ENCODE results near the gene SLC24A3.
A peak's percentile ranks its signal among the peaks of the same experiment; 100 is the strongest.

SLC24A3 gene

DNA sequence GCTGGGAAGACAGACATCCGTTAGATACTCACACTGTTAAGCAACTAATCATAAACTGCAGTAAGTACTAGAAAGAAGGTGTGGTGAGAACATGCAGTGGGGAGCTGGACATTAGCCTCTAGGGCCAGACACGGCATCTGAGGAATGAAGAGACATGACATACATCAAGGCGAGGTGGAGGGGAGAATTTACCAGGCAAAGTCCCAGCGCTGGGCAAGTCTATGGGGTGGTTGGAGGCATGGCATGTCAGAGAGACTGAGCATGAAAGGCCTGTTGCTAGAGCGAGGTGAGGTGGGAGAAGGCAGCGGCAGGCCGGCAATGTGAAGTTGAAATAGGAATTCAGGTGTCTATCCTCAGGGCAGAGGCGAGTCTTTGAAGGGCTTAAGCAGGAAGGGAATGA lies 31.8 kb downstream of the SLC24A3 start:
- no peak for DNase-seq

DNA sequence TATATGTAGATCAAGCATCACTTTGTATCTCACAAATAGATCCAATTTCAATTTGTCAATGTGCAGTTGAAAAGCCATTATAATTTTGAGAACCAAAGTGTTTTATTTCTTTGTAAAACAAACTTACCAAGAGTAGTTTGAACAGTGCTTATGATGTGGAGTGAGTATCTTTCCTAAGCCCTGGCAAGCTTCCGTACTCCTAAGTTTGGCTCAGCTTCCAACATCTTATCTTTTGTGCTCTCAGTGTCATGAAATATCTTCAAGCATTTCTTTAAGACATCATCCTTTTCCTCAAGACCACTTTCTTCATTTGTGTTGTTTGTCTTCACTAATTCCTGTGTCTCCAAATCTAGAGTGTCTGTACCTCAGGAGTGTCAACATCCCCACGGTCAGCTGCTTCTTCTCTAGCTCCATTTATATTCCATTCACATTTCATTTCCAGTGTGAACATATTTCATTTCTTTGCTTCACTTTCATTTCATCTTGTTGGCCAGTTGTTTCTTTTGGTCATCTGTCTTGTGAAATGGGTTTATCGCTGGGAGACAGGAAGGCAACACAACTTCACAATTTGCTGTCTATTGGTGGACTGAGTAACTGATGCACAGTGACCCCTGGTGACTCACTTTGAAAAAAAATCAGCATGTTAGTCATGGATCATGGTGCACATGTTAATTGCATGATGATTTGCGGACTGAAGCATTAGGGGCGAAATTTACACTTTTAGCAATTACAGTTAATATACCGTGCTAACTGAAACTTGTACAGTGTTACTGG lies 36.9 kb downstream of the SLC24A3 start:
- no peak for DNase-seq

DNA sequence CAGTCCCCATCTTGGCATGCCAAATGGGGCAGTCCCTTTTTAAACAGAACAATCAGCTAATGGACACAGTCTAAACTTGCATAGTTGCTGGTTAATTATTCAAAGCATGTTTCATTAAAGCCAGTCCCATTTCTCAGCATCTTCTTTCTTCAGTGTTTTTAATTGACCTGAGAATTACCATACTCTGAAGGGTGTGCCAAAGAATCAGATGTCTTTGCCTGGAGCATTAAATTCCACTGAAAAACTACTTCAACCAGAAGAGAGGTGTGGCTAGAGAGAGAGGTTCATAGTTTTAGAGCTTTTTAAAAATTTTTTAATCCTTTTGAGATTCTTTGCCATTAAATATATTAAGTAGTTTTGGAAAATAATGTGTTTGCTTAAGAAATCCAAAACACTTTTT lies 37.9 kb downstream of the SLC24A3 start:
- no peak for DNase-seq

DNA sequence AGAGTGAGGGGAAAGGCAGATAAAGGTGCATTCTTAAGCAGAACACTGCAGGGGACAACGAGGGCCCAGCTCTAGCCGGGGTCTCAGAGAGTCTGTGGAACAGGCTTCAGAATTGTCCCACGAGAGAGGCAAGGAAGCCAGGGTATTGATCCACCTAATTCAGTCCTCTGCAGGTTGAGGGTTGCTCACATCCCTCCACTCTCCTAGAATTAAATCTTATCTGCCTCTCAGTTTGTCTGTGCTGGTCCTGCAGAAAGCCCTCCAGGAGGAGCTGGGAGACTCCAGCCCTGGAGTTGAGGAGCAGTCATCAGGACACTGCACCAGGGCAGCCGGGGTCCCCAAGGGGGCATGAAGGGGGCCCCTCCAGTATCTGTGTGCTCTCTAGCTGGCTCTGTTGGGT lies 39.1 kb downstream of the SLC24A3 start:
- no peak for DNase-seq

DNA sequence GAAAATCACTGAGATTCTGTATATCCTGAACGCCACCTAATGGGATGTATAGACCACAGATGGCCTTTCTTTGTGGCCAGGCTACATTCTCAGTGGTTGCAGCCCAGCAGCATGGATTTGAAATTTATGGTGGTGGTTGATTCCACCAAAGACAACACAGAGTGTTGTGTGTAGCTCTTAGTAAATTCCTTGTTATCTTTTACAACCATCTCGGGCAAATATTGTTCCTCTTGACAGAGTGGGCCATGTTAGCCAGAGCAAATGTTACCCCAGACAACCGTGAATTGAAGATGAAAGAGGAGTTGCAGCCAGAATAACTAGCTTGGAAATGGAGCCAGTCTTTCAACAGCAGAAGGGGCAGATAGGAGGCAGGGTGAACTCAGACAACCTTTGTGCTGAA lies 39.5 kb downstream of the SLC24A3 start:
- DNase-seq = no peak

DNA sequence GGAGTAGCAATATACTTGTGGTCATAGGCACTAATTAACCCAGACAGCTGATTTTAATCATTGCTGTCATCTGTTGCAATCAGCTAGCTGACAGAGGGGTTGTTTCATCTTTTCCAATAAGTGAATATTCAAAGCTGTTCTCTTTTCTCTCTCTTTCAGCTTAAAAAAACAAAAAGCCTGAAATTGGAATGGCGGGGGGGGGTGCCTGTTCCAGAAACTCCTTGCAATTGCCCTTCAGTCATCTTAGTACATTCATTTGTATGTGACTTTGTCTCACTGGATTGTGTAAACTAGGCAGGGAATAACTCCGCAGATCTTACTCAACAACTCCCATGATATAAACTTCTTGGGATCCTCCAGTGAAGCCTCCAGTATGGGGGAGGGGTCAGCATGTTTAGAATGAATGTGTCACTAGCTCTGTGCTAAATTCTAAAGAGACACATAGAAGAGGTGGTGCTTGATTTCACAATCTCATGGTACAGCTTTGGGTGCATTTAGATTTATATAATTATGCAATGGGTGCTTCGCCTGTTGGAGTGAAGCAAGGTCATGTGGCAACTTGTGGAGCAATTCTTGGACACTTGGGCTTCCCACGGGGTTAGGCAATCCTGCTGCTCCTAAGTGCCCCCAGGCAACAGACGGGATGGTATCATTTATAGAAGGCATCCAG lies 40.1 kb downstream of the SLC24A3 start:
- no peak for DNase-seq

DNA sequence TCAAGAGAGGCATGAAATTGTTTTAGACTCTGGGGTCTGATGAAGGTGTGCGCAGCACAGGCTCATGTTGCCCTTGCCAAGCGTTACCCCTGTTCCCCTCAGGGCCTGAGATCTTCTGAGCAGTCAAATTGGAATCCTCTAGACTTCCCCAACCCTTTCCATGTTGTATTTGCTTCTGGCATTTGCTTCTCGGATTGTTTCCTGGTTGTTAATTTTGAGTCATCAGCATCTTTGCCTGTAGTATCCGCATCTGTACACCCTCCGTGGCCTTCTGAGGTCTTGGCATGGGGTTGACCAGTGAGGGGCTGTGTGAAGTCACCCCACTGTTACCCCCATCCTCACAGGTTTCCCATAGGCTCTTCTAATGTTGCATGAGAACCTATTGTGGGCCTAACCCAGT lies 40.9 kb downstream of the SLC24A3 start:
- no peak for DNase-seq

DNA sequence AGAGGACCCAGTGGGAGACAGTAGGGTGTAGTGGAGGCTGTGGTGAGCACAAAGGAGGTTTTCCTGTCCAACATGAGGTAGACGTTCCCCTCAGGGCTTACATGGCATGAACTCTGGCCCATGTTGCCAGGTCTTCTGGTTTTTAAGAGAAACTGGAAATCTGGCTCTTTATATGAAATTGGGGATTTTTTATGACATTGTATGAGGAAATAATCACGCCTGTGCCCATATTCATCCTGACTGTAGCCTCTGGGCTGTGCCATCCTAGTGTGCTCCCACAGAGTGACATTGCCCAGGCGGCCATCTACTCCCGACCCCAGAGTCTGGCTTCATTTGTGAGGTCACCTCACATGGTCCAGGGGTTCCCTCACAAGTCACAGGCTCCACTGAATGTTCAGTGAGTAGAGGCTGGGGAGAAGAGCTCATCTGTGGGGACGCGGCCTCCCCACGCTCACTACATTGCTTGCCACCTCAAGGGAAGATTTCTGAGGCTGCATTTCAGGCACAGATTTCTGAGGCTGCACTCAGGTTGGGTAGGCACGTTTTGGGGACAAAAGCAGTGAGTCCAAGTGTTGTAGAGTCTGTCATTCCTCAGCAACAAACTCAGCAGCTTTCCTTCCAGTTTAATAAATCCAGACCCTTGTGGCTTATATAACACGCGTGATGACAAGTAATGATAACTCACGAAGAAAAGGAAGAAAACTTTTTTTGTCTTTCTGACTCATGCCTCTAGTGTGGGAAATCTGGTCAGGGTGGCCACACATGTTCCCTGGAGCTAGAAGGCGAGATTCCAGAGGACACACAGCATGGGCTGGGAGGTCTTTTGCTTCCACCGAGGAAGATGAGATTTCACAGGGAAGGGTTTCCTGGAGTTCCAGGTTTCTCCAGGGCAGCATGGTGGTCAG lies 41.7 kb downstream of the SLC24A3 start:
- no peak for DNase-seq

DNA sequence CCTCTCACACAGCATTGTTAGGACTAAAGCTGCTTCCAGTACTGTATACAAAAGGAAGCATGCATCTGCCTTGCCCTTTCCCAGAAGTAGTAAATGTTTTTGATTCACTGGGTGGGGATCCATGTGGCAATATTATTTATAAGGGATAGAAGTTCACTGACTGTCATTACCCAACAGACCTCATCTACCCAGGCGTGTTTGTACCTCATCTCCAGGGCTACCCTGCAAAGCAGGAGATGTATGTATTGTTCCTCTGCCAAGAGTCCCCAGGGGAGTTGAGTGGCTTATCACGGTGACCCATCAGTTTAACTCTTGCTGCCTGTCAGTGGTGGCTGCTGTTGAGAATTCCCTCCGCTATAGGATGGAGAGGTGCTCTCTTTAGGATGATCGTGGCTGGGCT lies 42.5 kb downstream of the SLC24A3 start:
- DNase-seq = no peak

DNA sequence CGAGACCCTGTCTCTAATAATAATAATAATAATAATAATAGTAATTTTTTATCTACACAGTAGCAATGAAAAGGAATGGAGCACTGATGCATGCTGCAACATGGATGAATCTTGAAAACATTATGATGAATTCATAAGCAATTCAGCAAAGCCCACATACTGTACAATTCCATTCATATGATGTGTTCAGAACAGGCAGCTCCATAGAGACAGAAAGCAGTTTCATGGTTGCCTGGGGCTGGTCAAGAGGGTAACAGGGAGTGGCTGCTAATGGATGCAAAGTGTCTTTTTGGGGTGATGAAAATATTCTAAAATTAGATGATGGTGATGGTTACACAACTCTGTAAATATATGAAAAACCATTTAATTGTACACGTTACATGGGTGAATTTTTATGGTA lies 43.6 kb downstream of the SLC24A3 start:
- DNase-seq = no peak

DNA sequence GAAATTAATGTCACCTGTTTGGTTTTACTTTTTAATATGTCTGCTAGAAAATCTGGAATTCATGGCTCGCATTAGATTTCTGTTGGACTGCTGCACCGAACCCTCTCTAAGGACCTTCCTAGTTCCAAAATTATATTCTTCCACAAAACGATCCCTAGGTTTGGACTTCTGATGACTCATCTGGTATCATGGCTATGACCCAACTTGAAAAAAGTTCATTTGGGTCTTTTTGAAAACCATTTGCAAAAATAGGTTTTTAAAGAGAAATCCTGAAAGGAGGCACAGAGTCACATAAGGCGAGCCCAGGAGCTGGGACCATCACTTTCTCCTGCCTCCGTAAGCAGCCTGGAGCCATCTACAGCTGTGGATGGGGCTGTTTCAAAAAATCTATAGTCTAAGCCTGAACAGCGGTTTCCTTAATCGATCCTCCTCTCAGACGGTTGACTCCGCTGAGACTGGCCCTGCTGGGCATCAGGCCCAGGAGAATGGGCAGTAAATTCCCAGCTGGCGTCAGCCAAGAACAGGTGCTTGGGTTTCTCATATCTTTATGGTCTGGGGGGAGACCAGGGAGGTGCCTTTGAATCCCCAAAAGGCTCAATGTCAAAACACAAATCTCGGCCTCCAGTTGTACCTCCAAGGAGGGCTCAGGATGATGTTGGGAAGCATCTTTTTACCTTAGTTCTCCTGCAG lies 44.6 kb downstream of the SLC24A3 start:
- DNase-seq = no peak

DNA sequence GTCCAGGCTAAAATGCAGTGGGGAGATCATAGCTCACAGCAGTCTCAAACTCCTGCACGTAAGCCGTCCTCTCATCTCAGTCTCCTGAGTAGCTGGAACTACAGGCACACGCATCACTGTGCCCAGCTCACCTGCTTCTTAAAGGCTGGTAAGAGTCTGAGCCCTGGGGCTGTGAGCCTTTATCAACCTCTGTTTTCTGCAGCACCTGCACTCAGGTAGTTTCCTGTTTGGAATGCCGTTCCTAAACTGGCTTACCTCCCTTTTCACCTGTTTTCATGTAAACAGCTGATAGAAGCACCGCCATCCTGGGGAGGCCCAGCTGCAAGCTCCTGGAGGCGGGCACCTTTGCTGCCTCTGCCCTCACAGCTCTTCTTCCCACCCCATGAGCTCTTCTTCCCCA lies 45.4 kb downstream of the SLC24A3 start:
- peak; percentile 53 for DNase-seq

DNA sequence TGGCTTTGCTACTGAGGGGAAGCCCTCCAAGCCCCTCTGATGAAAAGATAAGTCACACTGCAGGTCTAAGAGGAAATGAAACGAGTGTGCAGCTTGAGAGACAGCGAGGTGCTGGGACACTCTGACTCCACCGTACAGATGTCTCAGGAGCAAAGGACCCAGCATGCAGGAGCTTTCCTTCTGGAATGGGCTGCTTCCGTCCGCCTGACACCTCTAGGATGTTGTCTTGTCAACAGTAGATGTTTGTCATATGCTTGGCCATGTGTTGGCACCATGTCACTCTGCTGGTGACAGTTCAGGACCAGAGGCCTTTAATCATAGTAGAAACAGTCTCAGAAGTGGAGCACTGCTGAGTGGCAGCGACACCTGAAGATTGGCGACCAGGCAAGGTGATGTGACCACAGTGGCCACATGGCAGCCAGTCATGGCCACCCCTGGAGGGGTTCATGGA lies 46.7 kb downstream of the SLC24A3 start:
- no peak for DNase-seq

DNA sequence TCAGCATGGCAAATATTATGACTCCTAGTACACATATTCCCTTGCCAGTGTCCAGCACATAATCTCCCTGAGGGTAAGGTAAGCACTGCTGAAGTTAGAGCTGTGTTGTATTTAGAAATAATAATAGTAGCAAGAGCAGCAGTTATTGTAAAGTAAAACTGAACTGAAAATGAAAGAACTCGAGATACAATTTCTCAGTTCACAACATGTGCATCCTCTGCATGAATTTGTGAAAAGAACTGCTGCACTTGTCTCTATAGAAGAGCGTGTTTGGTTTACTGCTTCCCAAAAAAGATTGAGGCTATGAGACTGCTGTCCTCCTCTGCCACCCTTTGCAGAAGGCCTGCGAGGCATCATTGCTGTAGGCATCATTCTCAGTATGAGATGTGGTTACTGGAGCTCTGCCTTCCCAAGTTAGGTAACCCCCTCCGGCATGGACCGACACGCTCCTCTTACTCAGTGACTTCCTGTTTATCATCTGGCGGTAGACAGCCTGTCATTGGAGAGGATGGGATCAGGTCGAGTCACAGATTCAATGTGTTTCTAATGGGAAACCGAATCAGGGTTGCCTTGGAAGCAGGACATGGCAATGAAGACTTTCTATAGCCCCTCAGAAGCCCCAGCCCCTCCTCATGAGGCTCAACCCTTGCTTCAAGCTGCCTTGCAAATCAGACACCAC lies 48.1 kb downstream of the SLC24A3 start:
- DNase-seq = peak; percentile 38

DNA sequence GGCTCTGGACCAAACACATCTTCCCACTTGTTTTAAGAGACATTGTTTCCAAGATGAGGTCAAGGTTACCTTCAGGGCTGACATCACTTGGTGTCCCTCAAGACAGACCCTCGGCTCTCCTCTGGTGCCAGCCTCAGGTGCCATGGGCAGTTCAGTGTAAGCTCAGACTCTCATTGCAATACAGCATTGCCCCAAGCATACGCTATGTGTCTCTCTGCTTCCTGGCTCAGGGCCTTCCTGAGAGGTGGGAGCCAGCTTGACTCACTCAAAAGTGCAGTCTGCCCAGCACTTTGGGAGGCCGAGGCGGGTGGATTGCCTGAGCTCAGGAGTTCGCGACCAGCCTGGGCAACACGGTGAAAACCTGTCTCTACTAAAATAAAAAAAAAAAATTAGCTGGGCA lies 51.7 kb downstream of the SLC24A3 start:
- DNase-seq = no peak

DNA sequence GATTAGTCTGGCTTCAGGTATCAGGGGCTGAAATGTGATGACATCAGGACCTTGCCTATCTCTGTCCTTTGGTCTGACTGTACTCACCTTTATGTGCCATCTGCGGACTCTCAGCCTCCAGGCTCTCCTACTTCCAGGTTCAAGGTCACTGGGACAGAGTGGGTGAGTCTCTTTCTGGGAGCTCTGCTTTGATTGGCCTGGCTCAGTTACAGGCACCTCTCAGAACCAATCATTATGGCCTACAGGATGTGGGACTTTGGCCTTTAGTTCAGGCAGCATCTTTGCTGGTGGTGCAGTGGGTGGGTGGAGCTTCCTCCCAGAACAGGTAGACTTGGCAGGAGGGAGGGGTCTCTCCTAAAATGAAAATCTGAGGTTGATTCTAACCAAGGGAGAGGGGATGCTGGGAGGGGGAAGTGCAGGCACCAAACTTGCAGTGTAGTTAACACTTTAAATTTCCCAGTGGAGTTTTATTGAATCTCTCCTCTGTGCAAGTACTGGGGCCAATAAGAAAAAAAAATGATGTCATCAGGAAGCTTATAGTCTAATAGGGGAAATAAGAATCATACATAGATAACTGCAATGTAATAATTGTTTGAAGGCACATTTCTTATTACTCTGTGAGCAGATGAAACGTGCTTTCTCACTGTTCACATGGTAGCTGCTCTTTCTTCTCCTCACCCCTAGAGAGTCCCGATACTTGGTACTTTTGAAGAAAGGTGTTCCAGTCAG lies 53.4 kb downstream of the SLC24A3 start:
- DNase-seq = no peak

DNA sequence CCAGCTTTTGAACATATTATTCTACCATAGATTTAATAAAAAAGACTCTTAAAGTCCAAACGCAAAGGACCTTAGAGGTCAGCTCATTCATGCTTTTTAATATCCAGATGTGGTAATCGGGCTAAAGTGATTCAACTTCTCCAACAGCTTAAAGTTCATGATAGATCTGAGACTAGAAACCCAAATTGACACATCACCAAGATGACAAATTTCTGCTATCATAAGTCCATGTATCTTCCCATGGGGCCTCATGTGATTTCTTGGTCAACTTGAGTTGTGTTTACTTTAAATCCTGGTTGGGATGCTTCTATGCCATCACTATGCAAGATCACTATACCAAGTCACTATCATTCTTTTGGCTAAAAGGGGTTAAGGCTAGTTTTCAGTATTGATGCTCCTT lies 56.0 kb downstream of the SLC24A3 start:
- DNase-seq = no peak

DNA sequence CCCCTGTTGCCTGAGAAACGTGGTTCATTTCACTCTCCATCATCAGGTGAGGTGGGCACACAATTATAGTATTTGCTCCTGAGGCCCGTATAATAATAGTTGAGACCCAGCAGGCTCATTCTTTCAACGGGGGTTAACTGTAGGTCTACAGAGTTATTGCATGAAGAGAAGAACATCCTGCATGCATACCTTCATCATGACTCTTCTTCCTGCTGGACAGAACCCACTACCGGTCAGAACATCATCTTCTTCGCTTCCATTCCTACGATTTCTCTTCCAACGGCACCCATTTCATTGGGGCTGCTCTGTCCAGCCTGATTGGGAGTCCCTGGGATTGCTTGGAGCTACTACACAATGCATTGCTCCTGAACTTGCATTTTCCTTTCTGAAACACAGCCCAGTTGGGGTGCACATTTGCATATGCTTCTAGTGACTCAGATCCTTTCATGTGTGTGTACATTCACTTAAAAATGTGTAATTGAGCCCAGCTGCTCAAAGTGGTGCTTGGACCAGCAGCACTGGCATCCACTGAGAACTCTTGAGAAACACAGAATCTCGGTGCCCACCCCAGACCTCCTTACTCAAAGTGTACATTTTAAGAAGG lies 57.4 kb downstream of the SLC24A3 start:
- no peak for DNase-seq

DNA sequence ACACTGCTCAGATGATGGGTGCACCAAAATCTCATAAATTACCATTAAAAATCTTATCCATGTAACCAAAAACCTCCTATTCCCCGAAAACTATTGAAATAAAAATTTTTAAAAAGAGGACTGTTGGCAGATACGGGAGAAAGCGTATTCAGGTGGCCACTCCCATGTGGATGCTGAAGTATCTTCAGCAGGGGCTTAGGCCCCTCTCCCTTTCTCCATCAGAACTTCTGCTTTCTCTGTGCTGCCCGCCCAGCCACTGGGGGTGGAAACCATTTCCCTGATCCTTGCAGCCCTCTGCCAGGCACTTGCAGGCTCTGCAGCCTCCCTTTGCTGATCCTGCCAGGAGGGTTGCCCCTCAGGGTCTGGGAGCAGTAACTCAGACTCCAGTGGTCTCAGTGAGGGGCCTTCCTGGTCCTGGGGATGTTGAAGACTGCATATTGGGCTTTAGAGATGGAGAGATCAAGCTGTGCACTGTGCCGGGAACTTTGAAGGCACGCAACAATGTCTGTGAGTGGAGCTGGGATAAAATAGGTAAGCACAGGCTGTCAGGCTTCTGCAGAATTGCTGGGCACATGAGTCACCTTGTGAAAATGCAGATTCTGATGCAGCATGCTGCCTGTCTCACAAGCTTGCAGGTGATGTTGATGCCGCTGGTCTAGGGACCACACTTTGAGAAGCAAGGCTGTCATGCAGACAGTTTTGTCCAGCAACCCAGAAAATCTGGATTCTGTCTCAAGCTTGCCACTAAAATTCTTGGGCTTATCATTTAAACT lies 59.6 kb downstream of the SLC24A3 start:
- DNase-seq = no peak

DNA sequence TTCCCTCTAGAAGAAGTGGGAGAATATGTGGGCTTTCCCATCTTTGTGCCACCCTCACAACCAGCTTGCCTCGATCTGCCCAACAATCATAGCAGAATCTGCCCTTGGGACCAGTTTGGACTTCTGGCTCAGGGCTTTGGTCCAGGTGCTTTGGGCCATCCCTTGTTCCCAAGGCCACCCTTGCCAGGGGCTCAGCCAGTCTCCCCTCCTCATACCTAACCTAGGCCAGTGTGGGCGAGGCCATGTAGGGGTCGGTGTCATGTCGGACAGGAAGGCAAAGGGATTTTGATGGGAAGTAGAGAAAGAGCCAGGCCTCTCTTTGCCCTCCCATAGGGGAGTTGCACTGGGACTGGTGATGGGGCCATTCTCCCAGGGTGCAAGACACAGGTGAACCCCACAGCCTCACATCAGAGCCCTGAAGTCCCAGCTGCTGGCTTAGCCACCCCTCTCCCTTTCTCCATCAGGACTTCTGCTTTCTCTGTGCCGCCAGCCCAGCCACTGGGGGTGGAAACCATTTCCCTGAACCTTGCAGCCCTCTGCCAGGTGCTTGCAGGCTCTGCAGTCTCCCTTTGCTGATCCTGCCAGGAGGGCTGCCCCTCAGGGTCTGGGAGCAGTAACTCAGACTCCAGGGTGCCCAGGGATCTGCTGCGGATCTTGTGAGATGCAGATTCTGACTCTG lies 60.7 kb downstream of the SLC24A3 start:
- no peak for DNase-seq

Data from NCI-H510A (cell line).